HUES48 (cell line): ENCODE results near the gene UBE2O.

ENCODE experiments used
- H3K27ac ChIP-seq: one replicate; pipeline ENCODE4 v1.7.0; 2013; ENCODE audit warnings: low read depth, low read length, inconsistent platforms
- H3K27me3 ChIP-seq: 2 replicates; pipeline ENCODE4 v1.6.1; 2013; ENCODE audit warnings: mild to moderate bottlenecking, low read length; ENCODE audit not compliant: control insufficient read depth, insufficient read depth
- H3K36me3 ChIP-seq: 2 replicates; pipeline ENCODE4 v1.6.1; 2013; ENCODE audit warnings: low read length; ENCODE audit not compliant: control insufficient read depth, insufficient read depth
- H3K4me1 ChIP-seq: 2 replicates; pipeline ENCODE4 v1.6.1; 2013; ENCODE audit warnings: mild to moderate bottlenecking, low read length; ENCODE audit not compliant: control insufficient read depth, insufficient read depth
- H3K4me3 ChIP-seq: 2 replicates; pipeline ENCODE4 v1.5.1; 2013; ENCODE audit warnings: mild to moderate bottlenecking, low read depth, low read length
- H3K9ac ChIP-seq: 2 replicates; pipeline ENCODE4 v1.6.1; 2013; ENCODE audit warnings: mild to moderate bottlenecking, low read depth, low read length, moderate library complexity
- H3K9me3 ChIP-seq: 2 replicates; pipeline ENCODE4 v1.6.1; 2013; ENCODE audit warnings: low read length; ENCODE audit not compliant: control insufficient read depth, insufficient read depth

The UBE2O gene

GRCh38 chr17:76472726-76473125 lies 19.8 kb upstream of the UBE2O start:
- H3K27me3 ChIP-seq: no peaks in the 10 kb centered on the region
- no peaks in the 10 kb centered on the region for H3K9me3 ChIP-seq
- peaks cover under 1% of the 10 kb centered on the region; the same call in 1 of the 2 replicates for H3K4me1 ChIP-seq
- H3K36me3 ChIP-seq: peaks cover 27% of the 10 kb centered on the region
- H3K27ac ChIP-seq: no peak overlapping the region
- H3K9ac ChIP-seq: no peak overlapping the region
- H3K4me3 ChIP-seq: no peak overlapping the region

DNA sequence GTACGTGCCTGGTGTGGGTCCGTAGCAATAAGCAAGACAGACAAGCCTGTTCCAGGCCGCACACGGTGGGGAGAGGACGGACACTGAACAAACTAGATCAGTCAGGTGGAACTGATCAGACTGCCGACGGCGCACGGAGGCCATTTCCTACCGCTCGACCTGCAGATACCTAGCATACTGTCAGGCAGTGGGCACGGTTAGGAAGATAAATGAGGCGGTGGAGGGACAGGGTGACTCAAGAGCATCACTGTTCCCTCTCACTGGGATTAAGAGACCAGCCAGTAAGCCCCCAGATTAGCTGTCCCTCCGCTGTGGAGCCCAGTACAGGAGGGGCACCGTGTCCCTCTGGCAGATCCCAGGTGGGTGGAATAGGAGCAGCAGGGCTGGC lies 19.3 kb upstream of the UBE2O start:
- Histone ChIP-seq H3K27ac (no peak overlapping the region), H3K4me1 (peaks cover 5% of the 10 kb centered on the region; the same call in 1 of the 2 replicates), H3K9me3 (no peaks in the 10 kb centered on the region), H3K4me3 (no peak overlapping the region), H3K36me3 (peaks cover 27% of the 10 kb centered on the region), H3K9ac (no peak overlapping the region), H3K27me3 (no peaks in the 10 kb centered on the region)

DNA sequence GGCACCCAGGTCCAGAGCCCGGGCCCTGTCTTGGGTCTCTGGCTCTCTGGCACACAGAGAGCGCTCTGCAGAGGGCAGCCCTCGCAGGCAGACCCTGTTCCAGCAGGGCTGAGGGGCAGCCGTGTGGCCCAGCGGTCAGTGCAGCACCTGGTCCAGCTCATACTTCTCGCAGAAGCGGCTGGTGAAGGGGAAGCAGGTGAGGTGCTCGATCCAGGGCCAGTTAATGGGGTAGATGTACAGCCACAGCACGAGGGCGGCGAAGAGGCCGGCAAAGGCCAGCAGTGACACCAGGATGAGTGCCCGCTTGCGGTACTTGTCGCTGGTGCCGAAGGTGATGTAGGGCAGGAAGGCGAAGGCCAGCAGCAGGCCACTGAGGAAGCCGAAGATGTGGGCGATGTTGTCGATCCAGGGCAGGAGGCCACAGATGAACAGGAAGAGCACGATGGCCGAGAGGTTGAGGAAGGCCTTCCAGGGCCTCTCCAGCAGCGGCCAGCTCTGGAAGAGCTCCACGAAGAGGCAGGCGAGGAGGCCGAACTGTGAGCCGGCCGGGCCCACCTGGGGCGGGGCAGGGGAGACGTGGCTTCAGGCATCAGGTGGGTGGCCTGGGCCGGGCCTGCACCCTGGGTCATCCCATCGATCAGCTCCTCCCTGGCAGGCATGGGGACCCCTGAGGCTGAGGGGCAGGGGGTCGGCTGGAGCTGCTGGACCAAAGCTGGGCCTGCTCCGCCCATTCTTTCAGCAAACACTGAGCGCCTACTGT lies 18.7 kb upstream of the UBE2O start:
- Histone ChIP-seq H3K27me3 (no peaks in the 10 kb centered on the region), H3K27ac (no peak overlapping the region), H3K4me1 (peaks cover 6% of the 10 kb centered on the region; the same call in 1 of the 2 replicates), H3K36me3 (peaks cover 27% of the 10 kb centered on the region), H3K9me3 (no peaks in the 10 kb centered on the region), H3K9ac (no peak overlapping the region), H3K4me3 (no peak overlapping the region)

DNA sequence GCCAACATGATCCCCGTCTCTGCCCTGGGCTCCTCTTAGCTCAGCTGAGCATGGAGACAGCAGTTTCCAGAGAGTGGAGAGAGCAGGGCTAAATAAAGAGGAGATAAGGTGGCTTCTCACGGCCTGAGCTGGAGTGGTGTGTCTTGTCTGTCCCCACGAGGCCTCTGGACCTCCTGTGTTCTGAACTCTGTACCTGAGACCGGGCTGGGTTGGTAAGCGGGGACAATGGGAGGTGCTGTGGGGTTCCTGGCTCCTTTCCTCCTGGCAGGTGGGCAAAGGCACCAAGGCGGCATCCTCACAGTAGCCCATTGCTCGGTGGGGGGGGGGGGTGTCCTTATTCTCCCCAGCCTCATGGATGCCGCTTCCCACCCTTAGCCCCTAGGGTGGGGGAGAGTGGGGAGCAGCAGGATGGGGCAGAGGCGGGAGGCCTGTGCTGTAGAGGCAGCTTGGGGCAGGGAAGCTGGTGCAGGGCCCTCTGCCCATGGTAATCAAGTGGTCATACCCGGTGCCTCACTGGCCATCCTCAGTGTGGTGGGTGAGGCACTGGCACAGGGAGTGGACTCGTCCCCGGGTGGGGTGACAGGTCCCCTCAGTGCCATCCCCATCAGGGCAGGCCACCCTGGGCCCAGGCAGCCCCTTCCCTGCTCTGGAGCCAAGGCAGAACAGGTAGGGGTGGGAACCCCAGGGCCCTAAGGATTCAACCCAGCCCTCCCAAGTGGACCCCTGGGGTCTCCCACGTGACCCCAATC lies 17.2 kb upstream of the UBE2O start:
- peaks cover 6% of the 10 kb centered on the region; the same call in 1 of the 2 replicates for H3K4me1 ChIP-seq
- H3K9me3 ChIP-seq: no peaks in the 10 kb centered on the region
- no peak overlapping the region for H3K9ac ChIP-seq
- peaks cover 27% of the 10 kb centered on the region for H3K36me3 ChIP-seq
- H3K27me3 ChIP-seq: no peaks in the 10 kb centered on the region
- no peak overlapping the region for H3K4me3 ChIP-seq
- H3K27ac ChIP-seq: no peak overlapping the region

GRCh38 chr17:76469076-76469990 lies 16.4 kb upstream of the UBE2O start:
- no peak overlapping the region for H3K27ac ChIP-seq
- H3K4me1 ChIP-seq: peaks cover 6% of the 10 kb centered on the region; the same call in 1 of the 2 replicates
- H3K27me3 ChIP-seq: no peaks in the 10 kb centered on the region
- H3K9me3 ChIP-seq: no peaks in the 10 kb centered on the region
- no peak overlapping the region for H3K9ac ChIP-seq
- peaks cover 24% of the 10 kb centered on the region for H3K36me3 ChIP-seq
- no peak overlapping the region for H3K4me3 ChIP-seq

DNA sequence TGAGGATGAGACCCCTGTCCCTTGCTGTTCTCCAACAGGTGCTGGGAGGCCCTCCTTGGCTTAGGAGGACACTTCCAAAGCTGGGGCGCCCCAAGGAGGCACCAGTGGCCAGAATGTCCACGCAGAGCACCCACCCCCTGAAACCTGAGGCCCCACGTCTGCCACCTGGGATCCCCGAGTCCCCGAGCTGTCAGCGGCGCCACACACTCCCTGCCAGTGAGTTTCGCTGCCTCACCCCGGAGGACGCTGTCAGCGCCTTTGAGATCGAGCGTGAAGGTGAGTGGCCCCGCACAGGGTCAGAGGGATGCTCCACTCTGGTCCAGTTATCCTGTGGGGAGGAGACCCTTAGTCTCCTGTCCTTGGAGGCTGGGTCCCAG lies 15.7 kb upstream of the UBE2O start:
- no peak overlapping the region for H3K4me3 ChIP-seq
- peaks cover 24% of the 10 kb centered on the region for H3K36me3 ChIP-seq
- H3K27ac ChIP-seq: no peak overlapping the region
- H3K9me3 ChIP-seq: no peaks in the 10 kb centered on the region
- H3K9ac ChIP-seq: no peak overlapping the region
- no peaks in the 10 kb centered on the region for H3K27me3 ChIP-seq
- H3K4me1 ChIP-seq: peaks cover 6% of the 10 kb centered on the region; the same call in 1 of the 2 replicates

DNA sequence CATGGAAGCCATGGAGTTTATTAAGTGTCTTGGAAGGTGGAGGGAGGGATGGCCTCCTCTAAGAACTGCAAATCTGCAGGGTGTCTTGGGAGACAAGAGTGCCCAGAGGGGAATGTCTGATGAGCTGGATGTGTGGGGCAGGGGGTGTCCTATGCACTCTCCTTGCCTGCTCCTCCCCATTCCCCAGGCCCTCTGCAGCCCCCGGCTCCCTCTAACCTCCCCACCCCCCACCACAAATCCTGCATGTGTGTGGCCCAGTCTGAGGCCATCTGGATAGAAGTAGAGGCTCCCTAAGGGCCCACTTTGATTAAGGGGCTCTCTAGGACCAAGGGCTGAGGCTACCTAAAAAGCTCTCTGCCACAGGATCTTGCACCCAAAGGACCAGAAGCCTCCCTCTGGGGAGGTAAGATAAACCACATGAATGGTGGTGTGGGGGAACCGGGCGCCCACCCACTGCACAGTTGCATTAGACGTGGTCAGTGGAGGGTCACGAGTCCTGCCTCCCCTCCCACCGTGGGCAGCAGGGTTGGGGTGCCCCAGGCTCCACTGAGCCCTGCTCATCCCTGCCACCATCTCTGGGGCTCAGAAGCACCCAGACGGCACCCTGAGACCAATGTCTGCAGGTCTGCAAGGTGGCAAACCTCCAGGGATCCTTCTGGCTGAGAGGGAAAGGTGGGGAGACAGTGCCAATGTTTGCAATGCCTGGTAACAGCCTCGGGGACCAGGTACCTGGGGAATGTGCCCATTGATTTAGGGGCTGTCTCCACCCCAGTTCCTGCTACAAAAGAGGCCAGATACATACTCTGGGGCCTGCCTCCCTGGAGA lies 15.1 kb upstream of the UBE2O start:
- H3K27ac ChIP-seq: peak overlapping the region; percentile 61
- peaks cover 20% of the 10 kb centered on the region for H3K36me3 ChIP-seq
- H3K27me3 ChIP-seq: no peaks in the 10 kb centered on the region
- no peak overlapping the region for H3K9ac ChIP-seq
- no peak overlapping the region for H3K4me3 ChIP-seq
- peaks cover 6% of the 10 kb centered on the region; the same call in 1 of the 2 replicates for H3K4me1 ChIP-seq
- no peaks in the 10 kb centered on the region for H3K9me3 ChIP-seq

GRCh38 chr17:76467366-76467765 lies 14.4 kb upstream of the UBE2O start, which contains the start of gene AANAT:
Gene AANAT (plus strand): TSS chr17:76467603. CDS start chr17:76468747, 1,144 bp downstream.
- peaks cover 13% of the 10 kb centered on the region; the same call in 1 of the 2 replicates for H3K36me3 ChIP-seq
- H3K4me3 ChIP-seq: no peak within 1 kb of the TSS
- H3K27ac ChIP-seq: peak within 1 kb of the TSS; percentile 61
- no peak within 1 kb of the TSS for H3K9ac ChIP-seq
- no peaks in the 10 kb centered on the region for H3K9me3 ChIP-seq
- no peaks in the 10 kb centered on the region for H3K27me3 ChIP-seq
- H3K4me1 ChIP-seq: peaks cover 6% of the 10 kb centered on the region; the same call in 1 of the 2 replicates

- H3K27ac ChIP-seq: no peak overlapping the region
Measured at GRCh38 chr17:76466775-76467130, 13.8 kb upstream of the UBE2O start.

More at GRCh38 chr17:76466775-76467130, 13.8 kb upstream of the UBE2O start:
- H3K36me3 ChIP-seq: peaks cover 9% of the 10 kb centered on the region; the same call in 1 of the 2 replicates
- no peaks in the 10 kb centered on the region for H3K27me3 ChIP-seq
- no peak overlapping the region for H3K9ac ChIP-seq
- no peaks in the 10 kb centered on the region for H3K9me3 ChIP-seq
- no peak overlapping the region for H3K4me3 ChIP-seq
- peaks cover 9% of the 10 kb centered on the region; the same call in 1 of the 2 replicates for H3K4me1 ChIP-seq
